K562 (cell line): Measurements from ENCODE around the gene MMUT. TPM values are rescaled to one million over a fixed set of nuclear protein-coding genes. Genes with fewer than 3 reads are reported as not detected.

Source experiments
- AFF1 ChIP-seq, 2 experiments: fragments of 450-650 bp; IDR thresholded peaks; 2 replicates each; pipeline ENCODE4 v1.6.1; 2018; ENCODE audit warnings: mild to moderate bottlenecking in 2 of 2, low read depth in 1 of 2; ENCODE audit not compliant: partially characterized antibody in 2 of 2
- BRCA1 ChIP-seq, 2 experiments: fragments of 450-650 bp in 1 of 2; sonication (generic) in 1 of 2; formaldehyde crosslinking in 1 of 2; IDR thresholded peaks; 2 replicates each; pipeline versions ENCODE4 v1.5.0 to v1.6.1; 2017 to 2020; ENCODE audit warnings: mild to moderate bottlenecking in 1 of 2, missing genetic modification reagents in 1 of 2
- BRF2 ChIP-seq: IDR thresholded peaks from 3 replicates; pipeline ENCODE4 v1.6.1; 2011; ENCODE audit warnings: borderline replicate concordance, mild to moderate bottlenecking; ENCODE audit not compliant: insufficient read length, insufficient read depth
- CTCF ChIP-seq, 3 experiments: IDR thresholded peaks in 2 of 3; conservative IDR thresholded peaks in 1 of 3; 2 replicates each; pipeline ENCODE4 v1.5.1; 2011 to 2012; ENCODE audit warnings: low read length in 3 of 3, mild to moderate bottlenecking in 3 of 3, control low read depth in 2 of 3, improper control_type of control experiment in 1 of 3, inconsistent platforms in 1 of 3, low read depth in 1 of 3, mixed read lengths in 1 of 3, moderate library complexity in 1 of 3; ENCODE audit not compliant: insufficient read depth in 2 of 3
- E2F4 ChIP-seq: sonication (generic); formaldehyde crosslinking; IDR thresholded peaks from 2 replicates; pipeline ENCODE4 v1.8.0; 2022; ENCODE audit warnings: mild to moderate bottlenecking, low read depth, missing genetic modification reagents
- ELF2 ChIP-seq: fragments of 250-450 bp; sonication (Bioruptor Pico); IDR thresholded peaks from 2 replicates; pipeline ENCODE4 v1.5.0; 2021; ENCODE audit warnings: mild to moderate bottlenecking
- FUS ChIP-seq: fragments of 200-400 bp; formaldehyde crosslinking; optimal IDR thresholded peaks from 2 replicates; pipeline ENCODE3; 2017; ENCODE audit warnings: low read depth, low read length
- IFI16 ChIP-seq: fragments of 250-450 bp; sonication (Bioruptor Pico); IDR thresholded peaks from 2 replicates; pipeline ENCODE4 v2.1.2; 2022; ENCODE audit warnings: mild to moderate bottlenecking, inconsistent platforms
- RFX1 ChIP-seq: fragments of 450-650 bp; IDR thresholded peaks from 2 replicates; pipeline ENCODE4 v1.6.1; 2016; ENCODE audit warnings: mild to moderate bottlenecking, moderate library complexity
- RREB1 ChIP-seq: fragments of 250-450 bp; sonication (Bioruptor Pico); IDR thresholded peaks from 2 replicates; pipeline ENCODE4 v1.4.0; 2020
- TRIM24 ChIP-seq, 2 experiments: fragments of 450-650 bp; IDR thresholded peaks; 2 replicates each; pipeline ENCODE4 v1.6.1; 2016
- ZNF274 ChIP-seq: IDR thresholded peaks from 2 replicates; pipeline ENCODE4 v1.6.1; 2011; ENCODE audit warnings: low read depth, mild to moderate bottlenecking, low read length, moderate library complexity, borderline replicate concordance
- polyA plus RNA-seq, 8 experiments: library from polyadenylated mRNA; depleted of rRNA in 4 of 8; stranded (reverse) in 5 of 8; unstranded in 3 of 8; fragments of >200 nt; fragmentation: Nextera tagmentation in 2 of 8; fragmentation: Illumina TruSeq in 1 of 8; extraction: Ambion mirVana in 2 of 8; extraction: Trizol in 1 of 8; gene quantifications; 2 replicates each; pipeline versions ENCODE4 v1.2.1 to v1.2.3, GENCODE V29; 2011 to 2014; ENCODE audit warnings: inconsistent platforms in 1 of 8, missing spikeins in 1 of 8
- total RNA-seq, 7 experiments: library from RNA; depleted of rRNA in 6 of 7; stranded (reverse); fragments of >200 nt in 6 of 7; fragmentation: Illumina TruSeq in 2 of 7; extraction: Trizol in 2 of 7; gene quantifications; 2 replicates each; pipeline versions ENCODE4 v1.2.1 to v1.2.3, GENCODE V29; 2011 to 2021; ENCODE audit warnings: low replicate concordance in 1 of 7

MMUT gene
- total and polyA plus RNA-seq, 9 of the 15 experiments (the other 6 are each of a cell fraction or from before 2014, with no cell fraction given): 7.1 to 26.4 (median 16.0) TPM

- TF ChIP-seq AFF1 (IDR thresholded peaks at IDR 0.05; ENCODE audit: low read depth in 1 of 2, partially characterized antibody in 2 of 2) (peak in 1 of 2 experiments; percentile 52), TRIM24 (IDR thresholded peaks at IDR 0.05) (peak in 1 of 2 experiments; percentile 54; a peak in 2 of 4 replicates), RREB1 (no peak), E2F4 (CRISPR knock-in tag) (peak; percentile 92), ZNF274 (no peak), BRF2 (no peak), BRCA1 (IDR thresholded peaks at IDR 0.05) (no peak), BRCA1 (CRISPR knock-in tag; IDR thresholded peaks at IDR 0.05) (no peak), IFI16 (CRISPR knock-in tag) (no peak), FUS (no peak), ELF2 (CRISPR knock-in tag) (peak; percentile 95), RFX1 (no peak), CTCF (IDR thresholded peaks at IDR 0.05 in 2 of 3, conservative IDR thresholded peaks at IDR 0.05 in 1 of 3; ENCODE audit: insufficient read depth in 2 of 3, low read depth in 1 of 3, low read length in 3 of 3) (no peak; a peak in 1 of 6 replicates)
Measured at GRCh38 chr6:49462927-49463611, at the start of gene MMUT, which contains the start of gene CENPQ (continued).
